ENCODE measurements around the gene OGFOD3. TPM values are rescaled to one million over a fixed set of nuclear protein-coding genes. Genes with fewer than 3 reads are reported as not detected.

Gene OGFOD3
- total RNA-seq, 4 donors from 2014 or later = 25.8 to 72.1 (median 27.7) TPM

GRCh38 chr17:82372249-82373071 is 45.9 kb downstream of the OGFOD3 start:
- Histone ChIP-seq H3K27me3 (peaks cover 38 to 53% (median 38%) of the 10 kb centered on the region in 3 donors), H3K4me3 (peak overlapping the region; percentile 33 to 57 (median 42)), H3K9me3 (no peaks in the 10 kb centered on the region), H3K36me3 (no peaks in the 10 kb centered on the region), H3K4me1 (peaks cover 11 to 17% of the 10 kb centered on the region in 2 donors), H3K27ac (no peak overlapping the region)
- intact Hi-C loops (cut with DNase I; ENCODE audit: low total_unique reads) (no loop called here), in situ Hi-C loops (cut with MboI; ENCODE audit: low sequenced_read_pairs in 4 of 4) (loop anchor here in 1 of 4 donors (25.0 kb wide), 1 partner anchor 390 kb away; the partner anchor contains the start of gene TBCD)
- ATAC-seq (peak in 1 of 2 donors; percentile 21), DNase-seq (no peak)
- no peak for TF ChIP-seq POLR2A (IDR thresholded peaks at IDR 0.05)
- no peak for TF ChIP-seq CTCF (IDR thresholded peaks at IDR 0.05 in 4 of 5, conservative IDR thresholded peaks at IDR 0.05 in 1 of 5)

- in situ Hi-C loops (cut with MboI; ENCODE audit: low sequenced_read_pairs in 4 of 4) = loop anchor here in 1 of 4 donors (25.0 kb wide), 1 partner anchor 391 kb away; the partner anchor contains the start of gene TBCD
- Histone ChIP-seq H3K4me3 (peak within 1 kb of the TSS; percentile 33 to 57 (median 42)), H3K9me3 (no peaks in the 10 kb centered on the region), H3K27me3 (peaks cover 37 to 53% (median 38%) of the 10 kb centered on the region in 3 donors), H3K4me1 (peaks cover 11 to 17% of the 10 kb centered on the region in 2 donors), H3K36me3 (no peaks in the 10 kb centered on the region), H3K27ac (no peak within 1 kb of the TSS)
- intact Hi-C loops (cut with DNase I; ENCODE audit: low total_unique reads) = no loop called here
- ATAC-seq = no peak
- TF ChIP-seq CTCF (IDR thresholded peaks at IDR 0.05 in 4 of 5, conservative IDR thresholded peaks at IDR 0.05 in 1 of 5) (no peak), POLR2A (IDR thresholded peaks at IDR 0.05) (no peak)
- no peak for DNase-seq
These were observed 46.8 kb downstream of the OGFOD3 start, which contains the start of gene UTS2R for GRCh38 chr17:82371333-82372248. Gene UTS2R, plus strand, starts transcription at chr17:82371765. Its CDS starts 2,560 bp downstream, at chr17:82374325.

GRCh38 chr17:82370471-82371332 is 47.7 kb downstream of the OGFOD3 start:
- no peaks in the 10 kb centered on the region for H3K9me3 ChIP-seq
- intact Hi-C loops (cut with DNase I; ENCODE audit: low total_unique reads) (no loop called here), in situ Hi-C loops (cut with MboI; ENCODE audit: low sequenced_read_pairs in 4 of 4) (loop anchor here in 1 of 4 donors (25.0 kb wide), 1 partner anchor 392 kb away; the partner anchor contains the start of gene TBCD)
- TF ChIP-seq POLR2A (IDR thresholded peaks at IDR 0.05) (no peak), CTCF (IDR thresholded peaks at IDR 0.05 in 4 of 5, conservative IDR thresholded peaks at IDR 0.05 in 1 of 5) (no peak)
- no peak overlapping the region for H3K27ac ChIP-seq
- H3K4me1 ChIP-seq = peaks cover 11 to 17% of the 10 kb centered on the region in 2 donors
- H3K27me3 ChIP-seq = peaks cover 36 to 45% (median 38%) of the 10 kb centered on the region in 3 donors
- peak overlapping the region; percentile 33 to 57 (median 42) for H3K4me3 ChIP-seq
- H3K36me3 ChIP-seq = no peaks in the 10 kb centered on the region
- ATAC-seq = no peak
- no peak for DNase-seq

GRCh38 chr17:82369211-82369610 is 49.2 kb downstream of the OGFOD3 start:
- no peak overlapping the region for H3K4me3 ChIP-seq
- H3K36me3 ChIP-seq = no peaks in the 10 kb centered on the region
- H3K27me3 ChIP-seq = peaks cover 31 to 45% (median 34%) of the 10 kb centered on the region in 3 donors
- peaks cover 11 to 17% of the 10 kb centered on the region in 2 donors for H3K4me1 ChIP-seq
- TF ChIP-seq CTCF (IDR thresholded peaks at IDR 0.05 in 4 of 5, conservative IDR thresholded peaks at IDR 0.05 in 1 of 5) (no peak), POLR2A (IDR thresholded peaks at IDR 0.05) (no peak)
- intact Hi-C loops (cut with DNase I; ENCODE audit: low total_unique reads) = no loop called here
- in situ Hi-C loops (cut with MboI; ENCODE audit: low sequenced_read_pairs in 4 of 4) = loop anchor here in 1 of 4 donors (25.0 kb wide), 1 partner anchor 393 kb away; the partner anchor contains the start of gene TBCD
- no peak for DNase-seq
- H3K9me3 ChIP-seq = no peaks in the 10 kb centered on the region
- no peak overlapping the region for H3K27ac ChIP-seq
- ATAC-seq = no peak

Data from gastrocnemius medialis (tissue), 4 donors.